ENCODE measurements around the gene RUVBL2. TPM values are rescaled to one million over a fixed set of nuclear protein-coding genes. Genes with fewer than 3 reads are reported as not detected.

RUVBL2 gene
- polyA plus RNA-seq (ENCODE audit: insufficient read length): 80.2 TPM
- long read RNA-seq, donor 1, transcript RUVBL2-206 (15 exons, 2,009 nt): major isoform, 23 of 37 reads
- long read RNA-seq, donor 1, transcript RUVBL2-205 (2 exons, 546 nt): minor isoform, 7 of 37 reads
- long read RNA-seq, donor 1, partial matches to known transcripts: 6 of 37 reads
- long read RNA-seq, donor 1, other reads (novel, unspliced or antisense): 0 of 37 reads
- long read RNA-seq, donor 2, transcript RUVBL2-206 (15 exons, 2,009 nt): major isoform, 36 of 37 reads
- long read RNA-seq, donor 2, partial matches to known transcripts: 0 of 37 reads
- long read RNA-seq, donor 2, other reads (novel, unspliced or antisense): 0 of 37 reads
- long read RNA-seq, donor 3, transcript RUVBL2-206 (15 exons, 2,009 nt): major isoform, 16 of 19 reads
- long read RNA-seq, donor 3, partial matches to known transcripts: 0 of 19 reads
- long read RNA-seq, donor 3, other reads (novel, unspliced or antisense): 0 of 19 reads
- long read RNA-seq, donor 4, partial matches to known transcripts: 0 of 2 reads
- long read RNA-seq, donor 4, other reads (novel, unspliced or antisense): 0 of 2 reads
- long read RNA-seq, donor 5, transcript RUVBL2-206 (15 exons, 2,009 nt): major isoform, 46 of 63 reads
- long read RNA-seq, donor 5, partial matches to known transcripts: 5 of 63 reads
- long read RNA-seq, donor 5, other reads (novel, unspliced or antisense): 10 of 63 reads
- long read RNA-seq, donor 6, transcript RUVBL2-206 (15 exons, 2,009 nt): major isoform, 23 of 26 reads
- long read RNA-seq, donor 6, partial matches to known transcripts: 0 of 26 reads
- long read RNA-seq, donor 6, other reads (novel, unspliced or antisense): 0 of 26 reads
- long read RNA-seq, donor 7, transcript RUVBL2-206 (15 exons, 2,009 nt): major isoform, 38 of 53 reads
- long read RNA-seq, donor 7, partial matches to known transcripts: 10 of 53 reads
- long read RNA-seq, donor 7, other reads (novel, unspliced or antisense): 0 of 53 reads
- long read RNA-seq, donor 8, transcript RUVBL2-206 (15 exons, 2,009 nt): major isoform, 12 of 14 reads
- long read RNA-seq, donor 8, partial matches to known transcripts: 0 of 14 reads
- long read RNA-seq, donor 8, other reads (novel, unspliced or antisense): 0 of 14 reads

DNA sequence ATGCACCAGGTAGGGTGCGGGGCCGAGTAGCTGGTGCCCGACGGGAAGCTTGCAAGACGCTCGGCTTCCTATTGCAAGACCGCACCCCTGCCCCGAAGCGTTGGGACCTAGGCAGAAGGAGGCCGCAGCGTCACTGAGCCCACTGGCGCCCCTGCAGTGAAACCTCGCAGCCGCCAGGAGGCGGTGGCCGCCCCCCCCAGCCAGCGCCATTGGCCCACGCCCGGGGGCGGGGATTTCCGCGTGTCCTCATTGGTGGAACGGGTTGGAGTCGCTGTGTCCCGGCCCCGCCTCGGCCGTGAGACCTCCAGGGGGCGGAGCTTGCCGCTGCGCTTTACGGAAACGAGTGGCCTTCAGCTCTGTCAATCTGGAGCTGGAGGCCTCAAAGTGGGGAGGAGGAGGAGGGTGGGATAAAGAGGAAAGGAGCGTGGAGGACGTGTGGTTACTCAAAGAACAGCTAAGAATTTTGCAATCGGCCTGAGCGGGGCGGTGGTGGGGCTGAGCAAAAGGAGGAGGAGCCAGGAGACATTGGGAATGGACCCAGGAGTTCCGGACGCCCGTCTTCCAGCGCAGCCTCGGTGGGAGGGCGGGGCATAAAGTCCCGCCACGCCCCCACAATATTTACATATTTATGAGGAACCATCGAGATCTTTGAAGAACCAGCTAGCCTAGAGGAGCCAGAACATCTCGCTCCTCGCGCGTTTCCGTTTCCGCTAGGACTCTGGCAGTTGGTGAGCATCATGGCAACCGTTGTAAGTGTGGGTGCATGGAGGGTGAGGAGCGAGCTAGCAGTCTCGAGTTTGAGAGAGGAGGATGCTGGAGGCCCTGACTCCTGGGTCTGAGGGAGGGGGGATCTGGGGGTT is at the start of gene RUVBL2, which contains the start of gene GYS1:
Gene RUVBL2, plus strand, starts transcription at position 713 of the 860 bp plus-strand sequence. Its CDS starts 25 bp downstream, at position 738.
Gene GYS1, minus strand, starts transcription at position 135 of the 860 bp plus-strand sequence. CDS start 197 bp downstream, outside the sequence.
- DNase-seq: peak; percentile 99

- no peak for DNase-seq
Observed at GRCh38 chr19:48945415-48945814, 48.3 kb upstream of the RUVBL2 start.

- no peak for DNase-seq
Observed at GRCh38 chr19:48945817-48946216, 47.9 kb upstream of the RUVBL2 start.

GRCh38 chr19:48946463-48947257 is 47.0 kb upstream of the RUVBL2 start:
- DNase-seq: no peak

DNA sequence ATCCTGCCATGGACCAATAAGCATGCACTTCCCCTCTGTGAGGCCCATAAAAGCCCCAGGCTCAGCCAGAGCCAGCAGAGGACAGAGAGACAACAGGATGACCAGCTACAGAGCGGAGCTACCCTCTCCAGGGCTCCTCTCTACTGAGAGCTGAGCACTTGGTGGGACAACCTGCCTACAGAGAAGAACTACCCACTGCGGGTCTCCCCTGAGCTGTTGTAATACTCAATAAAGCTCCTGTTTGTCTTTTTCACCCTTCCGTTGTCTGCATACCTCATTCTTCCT is 46.5 kb upstream of the RUVBL2 start:
- DNase-seq: no peak

- no peak for DNase-seq
Observed at GRCh38 chr19:48950159-48950558, 43.5 kb upstream of the RUVBL2 start.

- DNase-seq: no peak
Observed at GRCh38 chr19:48950830-48951519, 42.7 kb upstream of the RUVBL2 start.

- no peak for DNase-seq
Observed at GRCh38 chr19:48953141-48953540, 40.5 kb upstream of the RUVBL2 start.

GRCh38 chr19:48953990-48954594 is 39.6 kb upstream of the RUVBL2 start:
- DNase-seq: no peak

GRCh38 chr19:48954595-48955307 is 38.9 kb upstream of the RUVBL2 start, which contains the start of gene BAX:
Gene BAX, plus strand, starts transcription at chr19:48954875. Its CDS starts 54 bp downstream, at chr19:48954929.
- peak; percentile 93 for DNase-seq

DNA sequence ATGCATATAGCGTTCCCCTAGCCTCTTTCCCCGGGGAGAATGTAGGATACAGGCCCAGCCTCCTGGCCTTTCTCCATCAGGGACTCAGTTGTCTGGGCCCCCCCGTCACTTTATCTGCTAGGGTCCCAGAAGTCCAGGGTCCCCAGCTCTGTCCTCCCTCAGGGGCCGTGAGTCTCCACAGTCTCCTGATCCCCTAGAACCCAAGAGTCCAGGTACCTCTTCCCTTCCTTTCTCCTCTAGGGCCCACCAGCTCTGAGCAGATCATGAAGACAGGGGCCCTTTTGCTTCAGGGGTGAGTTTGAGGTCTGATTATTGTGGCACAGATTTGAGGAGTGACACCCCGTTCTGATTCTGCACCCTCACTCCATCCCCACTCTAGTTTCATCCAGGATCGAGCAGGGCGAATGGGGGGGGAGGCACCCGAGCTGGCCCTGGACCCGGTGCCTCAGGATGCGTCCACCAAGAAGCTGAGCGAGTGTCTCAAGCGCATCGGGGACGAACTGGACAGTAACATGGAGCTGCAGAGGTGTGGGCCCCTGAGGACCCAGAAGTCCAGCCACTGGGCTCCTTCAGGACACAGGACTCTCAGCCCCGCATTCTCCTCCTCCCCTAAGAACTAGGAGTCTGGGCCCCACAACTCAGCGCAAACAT is 38.3 kb upstream of the RUVBL2 start:
- DNase-seq: no peak

DNA sequence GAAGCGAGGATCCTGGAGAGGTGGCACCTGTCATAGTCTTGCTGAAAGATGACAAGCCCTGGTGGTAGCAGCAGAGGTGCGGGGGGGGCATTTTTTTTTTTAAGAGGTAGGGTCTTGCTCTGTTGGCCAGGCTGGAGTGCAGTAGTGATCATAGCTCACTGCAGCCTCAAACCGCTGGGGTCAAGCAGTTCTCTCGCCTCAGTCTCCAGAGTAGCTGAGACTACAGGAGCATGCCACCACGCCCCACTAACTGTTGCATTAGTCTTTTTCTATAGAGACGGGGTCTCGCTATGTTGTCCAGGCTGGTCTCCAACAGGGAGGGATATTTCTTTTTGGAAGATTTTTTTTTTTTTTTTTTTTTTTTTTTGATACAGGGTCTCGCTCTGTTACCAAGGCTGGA is 35.7 kb upstream of the RUVBL2 start:
- DNase-seq: no peak

- DNase-seq: no peak
Observed at GRCh38 chr19:48959341-48960239, 34.1 kb upstream of the RUVBL2 start.

GRCh38 chr19:48961051-48961649 is 32.5 kb upstream of the RUVBL2 start:
- DNase-seq: no peak

DNA sequence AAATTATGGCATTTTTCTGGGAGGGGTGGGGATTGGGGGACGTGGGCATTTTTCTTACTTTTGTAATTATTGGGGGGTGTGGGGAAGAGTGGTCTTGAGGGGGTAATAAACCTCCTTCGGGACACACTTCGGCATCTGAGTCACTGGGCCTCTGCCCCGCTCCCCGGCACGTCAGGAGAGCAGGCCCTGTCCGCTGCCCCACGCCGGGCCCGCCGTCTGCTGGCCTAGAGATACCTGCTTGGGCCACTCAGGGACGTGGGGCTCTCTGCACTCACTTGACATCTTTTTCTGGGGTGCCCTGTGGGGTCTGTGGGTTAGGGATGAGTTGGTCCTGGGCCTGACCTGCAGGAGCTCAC is 32.0 kb upstream of the RUVBL2 start:
- DNase-seq: no peak

- no peak for DNase-seq
Observed at GRCh38 chr19:48962029-48962848, 31.4 kb upstream of the RUVBL2 start.

Data from left kidney (tissue), 8 donors.